IPS-18a (cell line): ENCODE measurements around the gene KREMEN2.
A peak's percentile ranks its signal among the peaks of the same experiment; 100 is the strongest.
"Not testable (repeated sequence)": the region's sequence is repeated elsewhere in the genome, so short reads cannot be mapped to it uniquely, and the experiment has no call there.

Source experiments
- H3K27ac ChIP-seq: one replicate; pipeline ENCODE4 v1.5.1; 2013; ENCODE audit warnings: low read length
- H3K27me3 ChIP-seq: one replicate; pipeline ENCODE4 v1.6.1; 2013; ENCODE audit warnings: mild to moderate bottlenecking, low read length; ENCODE audit not compliant: control insufficient read depth, insufficient read depth
- H3K36me3 ChIP-seq: one replicate; pipeline ENCODE4 v1.6.1; 2013; ENCODE audit warnings: low read depth, low read length; ENCODE audit not compliant: control insufficient read depth
- H3K4me1 ChIP-seq: one replicate; pipeline ENCODE4 v1.6.1; 2013; ENCODE audit warnings: low read depth, low read length; ENCODE audit not compliant: control insufficient read depth
- H3K4me3 ChIP-seq: one replicate; pipeline ENCODE4 v1.5.1; 2013; ENCODE audit warnings: low read length
- H3K9ac ChIP-seq: one replicate; pipeline ENCODE4 v1.6.1; 2013; ENCODE audit warnings: mild to moderate bottlenecking, low read length, moderate library complexity
- H3K9me3 ChIP-seq: one replicate; pipeline ENCODE4 v1.6.1; 2013; ENCODE audit warnings: low read depth, low read length; ENCODE audit not compliant: control insufficient read depth

KREMEN2 gene, protein sequence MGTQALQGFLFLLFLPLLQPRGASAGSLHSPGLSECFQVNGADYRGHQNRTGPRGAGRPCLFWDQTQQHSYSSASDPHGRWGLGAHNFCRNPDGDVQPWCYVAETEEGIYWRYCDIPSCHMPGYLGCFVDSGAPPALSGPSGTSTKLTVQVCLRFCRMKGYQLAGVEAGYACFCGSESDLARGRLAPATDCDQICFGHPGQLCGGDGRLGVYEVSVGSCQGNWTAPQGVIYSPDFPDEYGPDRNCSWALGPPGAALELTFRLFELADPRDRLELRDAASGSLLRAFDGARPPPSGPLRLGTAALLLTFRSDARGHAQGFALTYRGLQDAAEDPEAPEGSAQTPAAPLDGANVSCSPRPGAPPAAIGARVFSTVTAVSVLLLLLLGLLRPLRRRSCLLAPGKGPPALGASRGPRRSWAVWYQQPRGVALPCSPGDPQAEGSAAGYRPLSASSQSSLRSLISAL

DNA sequence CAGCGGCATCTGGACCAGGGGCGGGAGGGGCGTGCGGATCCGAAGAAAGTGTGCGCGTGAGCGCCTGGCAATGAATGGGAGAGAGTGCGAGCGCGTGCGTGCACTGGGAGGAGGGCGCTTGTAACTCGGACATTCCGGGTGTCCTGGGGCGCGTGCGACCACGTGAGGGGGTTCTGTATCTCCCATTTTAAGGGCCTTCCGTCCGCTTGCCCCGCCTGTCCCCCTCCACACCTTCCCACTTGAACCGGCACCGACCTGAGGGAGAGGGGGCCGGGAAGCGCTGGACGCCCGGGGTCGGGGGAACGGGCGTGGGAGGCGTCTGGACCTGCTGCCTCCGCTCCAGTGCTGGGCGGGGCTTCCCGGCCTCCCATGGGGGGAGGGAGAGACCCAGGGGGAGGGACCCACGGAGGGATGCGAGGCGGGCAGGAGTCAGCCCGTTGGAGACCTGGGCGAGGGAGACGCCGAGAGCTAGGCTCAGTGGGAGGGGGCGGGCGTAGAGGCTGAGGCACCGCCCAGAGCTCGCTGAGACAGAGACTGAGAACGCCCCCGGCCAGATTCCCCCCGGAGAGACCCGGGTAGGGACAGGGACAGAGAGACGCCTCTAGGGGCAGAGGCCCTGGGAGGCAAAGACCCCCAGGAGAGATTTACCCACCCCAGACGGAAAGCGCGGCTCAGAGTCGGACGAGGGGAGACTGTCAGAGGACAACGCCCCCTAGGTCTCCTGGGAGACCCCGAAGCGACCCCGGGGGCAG lies at the start of gene KREMEN2:
Gene KREMEN2 (plus strand): TSS at position 553 of the 752 bp plus-strand sequence. CDS start 246 bp downstream, outside the sequence.
- Histone ChIP-seq H3K9ac (peak within 1 kb of the TSS; percentile 54), H3K4me3 (peak within 1 kb of the TSS; percentile 75), H3K36me3 (no peaks in the 10 kb centered on the region), H3K9me3 (no peaks in the 10 kb centered on the region), H3K27me3 (peaks cover 52% of the 10 kb centered on the region), H3K4me1 (peaks cover 17% of the 10 kb centered on the region), H3K27ac (peak within 1 kb of the TSS; percentile 24)

DNA sequence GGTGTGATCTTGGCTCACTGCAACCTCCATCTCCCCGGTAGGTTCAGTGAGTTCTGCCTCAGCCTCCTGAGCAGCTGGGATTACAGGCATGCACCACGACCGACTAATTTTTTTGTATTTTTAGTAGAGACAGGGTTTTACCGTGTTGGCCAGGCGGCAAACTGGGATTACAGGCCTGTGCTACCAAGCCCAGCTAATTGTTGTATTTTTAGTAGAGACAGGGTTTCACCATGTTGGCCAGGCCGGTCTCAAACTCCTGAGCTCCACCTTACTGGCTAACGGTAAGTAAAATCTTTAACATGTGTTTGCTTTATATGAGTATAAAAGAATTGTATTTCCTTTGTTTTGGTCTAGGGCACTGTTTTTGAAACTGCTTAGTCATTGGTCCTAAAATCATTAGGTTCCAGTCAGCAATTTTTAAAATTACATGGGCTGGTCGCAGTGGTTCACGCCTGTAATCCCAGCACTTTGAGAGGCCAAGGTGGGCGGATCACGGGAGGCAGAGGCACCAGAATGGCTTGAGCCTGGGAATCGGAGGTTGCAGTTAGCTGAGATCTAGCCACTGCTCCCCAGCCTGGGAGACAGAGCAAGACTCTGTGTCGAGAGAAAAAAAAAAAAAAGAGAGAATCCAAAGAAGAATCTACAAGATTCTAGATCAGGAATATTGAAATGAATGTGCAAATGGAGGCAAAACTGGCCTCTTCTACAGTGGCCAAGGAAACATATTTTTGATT lies 48.7 kb upstream of the KREMEN2 start:
- H3K9me3 ChIP-seq = no peaks in the 10 kb centered on the region
- peaks cover 13% of the 10 kb centered on the region for H3K27me3 ChIP-seq
- H3K27ac ChIP-seq = no peak overlapping the region
- no peak overlapping the region for H3K4me3 ChIP-seq
- H3K4me1 ChIP-seq = peaks cover 6% of the 10 kb centered on the region
- H3K9ac ChIP-seq = no peak overlapping the region
- H3K36me3 ChIP-seq = no peaks in the 10 kb centered on the region

DNA sequence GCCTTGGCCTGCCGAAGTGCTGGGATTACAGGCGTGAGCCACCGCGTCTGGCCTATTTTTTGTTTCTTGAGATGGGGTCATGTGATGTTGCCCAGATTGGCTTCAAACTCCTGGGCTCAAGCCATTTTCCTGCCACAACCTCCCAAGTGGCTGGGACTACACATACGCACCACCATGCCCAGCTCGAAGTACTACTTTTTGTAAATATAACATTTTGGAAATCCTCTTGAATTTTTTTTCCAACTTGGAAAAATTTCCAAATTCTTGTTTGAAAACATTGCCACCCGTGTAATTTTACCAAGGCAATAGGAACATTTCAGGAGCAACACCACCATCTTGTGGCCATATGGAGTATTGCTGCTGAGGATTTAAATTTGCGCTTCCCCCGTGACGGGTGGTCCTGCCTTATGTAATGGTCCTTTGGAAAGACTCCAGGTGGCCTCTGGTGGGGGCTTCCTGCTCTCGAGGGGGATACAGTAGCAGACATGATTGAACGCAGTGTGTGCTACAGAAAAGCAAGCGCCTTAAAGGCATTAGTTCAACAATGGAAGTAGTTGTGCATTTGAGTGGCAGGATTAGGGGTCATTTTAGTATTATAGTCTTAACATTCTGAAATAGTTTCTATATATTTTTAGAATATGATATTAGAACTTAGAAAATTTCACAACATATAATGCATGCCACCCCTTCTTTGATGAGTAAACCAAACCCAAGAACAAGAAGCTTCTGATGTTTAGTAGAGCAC lies 44.4 kb upstream of the KREMEN2 start:
- Histone ChIP-seq H3K27ac (no peak overlapping the region), H3K36me3 (peaks cover 5% of the 10 kb centered on the region)

DNA sequence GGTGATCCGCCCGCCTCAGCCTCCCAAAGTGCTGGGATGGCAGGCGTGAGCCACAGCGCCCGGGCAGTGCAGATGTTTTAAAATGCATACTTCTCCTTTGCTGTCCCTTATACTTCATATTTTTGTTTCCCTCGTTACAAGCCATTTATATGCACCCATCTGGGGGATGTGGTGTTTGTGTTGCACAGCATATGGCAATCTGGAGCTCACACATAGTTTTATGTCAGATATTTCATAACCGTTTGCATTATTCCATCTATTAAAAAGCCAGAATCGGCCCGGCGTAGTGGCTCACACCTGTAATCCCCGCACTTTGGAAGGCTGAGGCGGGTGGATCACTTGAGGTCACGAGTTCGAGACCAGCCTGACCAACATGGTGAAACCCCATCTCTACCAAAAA lies 40.6 kb upstream of the KREMEN2 start:
- H3K4me1 ChIP-seq = peaks cover 12% of the 10 kb centered on the region
- peaks cover 12% of the 10 kb centered on the region for H3K27me3 ChIP-seq
- H3K9ac ChIP-seq = no peak overlapping the region
- no peak overlapping the region for H3K4me3 ChIP-seq
- peaks cover 5% of the 10 kb centered on the region for H3K36me3 ChIP-seq
- H3K27ac ChIP-seq = no peak overlapping the region
- no peaks in the 10 kb centered on the region for H3K9me3 ChIP-seq

More for the DNA sequence above, 44.4 kb upstream of the KREMEN2 start:
- Histone ChIP-seq H3K27me3 (no peaks in the 10 kb centered on the region), H3K9ac (no peak overlapping the region), H3K9me3 (no peaks in the 10 kb centered on the region), H3K4me3 (no peak overlapping the region), H3K4me1 (no peaks in the 10 kb centered on the region)

DNA sequence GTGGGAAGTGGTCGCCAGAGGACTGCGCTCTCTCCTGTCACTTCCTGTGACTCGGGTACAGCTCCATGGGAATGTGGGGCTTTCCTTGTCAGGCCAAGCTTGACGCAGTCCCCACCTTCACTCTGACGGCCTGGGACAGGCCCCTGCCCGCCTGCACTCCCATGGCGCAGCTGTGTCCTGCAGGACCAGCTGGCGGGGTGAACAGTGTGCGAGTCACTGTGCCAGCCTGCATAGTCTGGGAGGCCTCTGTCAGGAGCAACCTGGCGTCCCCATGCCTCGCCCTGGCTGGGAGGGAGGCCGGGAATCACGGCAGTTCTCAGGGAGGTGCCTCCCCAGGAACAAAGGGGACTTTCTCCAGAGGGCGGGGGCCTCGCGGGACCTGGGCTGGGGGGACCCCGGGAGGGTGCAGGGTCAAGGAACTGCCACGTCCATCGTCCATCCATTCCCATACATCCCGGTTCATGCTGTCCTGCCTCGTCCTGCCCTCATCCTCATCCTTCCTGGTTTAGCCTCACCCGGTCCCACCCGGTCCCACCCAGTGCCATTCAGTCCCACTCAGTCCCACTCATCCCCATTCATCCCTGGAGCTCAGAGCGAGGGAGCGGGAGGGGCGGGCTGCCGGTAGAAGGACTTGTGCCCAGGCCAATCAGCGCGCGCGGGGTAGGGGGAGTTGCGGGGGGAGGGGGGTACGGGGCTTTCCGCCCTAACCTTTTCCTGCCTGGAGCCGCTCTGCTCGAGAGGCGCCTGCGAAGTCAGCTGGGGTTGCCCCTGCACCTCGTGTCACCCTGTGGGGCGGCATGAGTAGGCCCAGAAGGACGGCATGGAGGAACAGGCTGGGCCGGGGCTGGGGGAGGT lies 38.9 kb upstream of the KREMEN2 start:
- Histone ChIP-seq H3K9ac (peak overlapping the region; percentile 36), H3K4me3 (peak overlapping the region; percentile 44), H3K9me3 (no peaks in the 10 kb centered on the region), H3K27me3 (peaks cover 12% of the 10 kb centered on the region), H3K27ac (no peak overlapping the region), H3K36me3 (peaks cover 5% of the 10 kb centered on the region), H3K4me1 (peaks cover 16% of the 10 kb centered on the region)

DNA sequence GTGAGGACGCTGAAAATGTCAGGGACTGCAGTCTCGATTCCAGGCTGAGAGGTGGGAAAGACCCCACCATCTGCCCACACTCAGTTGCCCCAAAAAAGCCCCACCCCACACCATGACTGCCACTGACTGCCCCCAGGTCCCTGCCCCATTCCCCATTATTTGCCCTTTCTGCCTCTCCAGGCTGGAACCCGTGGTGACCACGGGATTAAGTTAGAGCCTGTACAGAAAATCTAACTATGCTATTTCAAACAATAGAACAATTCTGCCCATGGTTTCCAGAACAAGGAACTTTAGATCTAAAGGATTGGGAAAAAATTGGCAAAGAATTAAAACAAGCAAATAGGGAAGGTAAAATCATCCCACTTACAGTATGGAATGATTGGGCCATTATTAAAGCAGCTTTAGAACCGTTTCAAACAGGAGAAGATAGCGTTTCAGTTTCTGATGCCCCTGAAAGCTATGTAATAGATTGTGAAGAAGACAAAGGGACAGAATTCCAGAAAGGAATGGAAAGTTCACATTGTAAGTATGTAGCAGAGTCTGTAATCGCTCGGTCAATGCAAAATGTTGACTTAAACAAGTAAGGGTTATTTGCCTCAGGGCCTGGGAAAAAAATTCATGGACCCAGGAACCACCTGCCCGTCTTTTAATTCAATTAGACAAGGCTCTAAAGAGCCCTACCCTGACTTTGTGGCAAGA lies 38.0 kb upstream of the KREMEN2 start:
- Histone ChIP-seq H3K27me3 (peaks cover 12% of the 10 kb centered on the region), H3K4me3 (peak overlapping the region; percentile 44), H3K9me3 (no peaks in the 10 kb centered on the region), H3K27ac (no peak overlapping the region), H3K36me3 (peaks cover 5% of the 10 kb centered on the region), H3K9ac (peak overlapping the region; percentile 36), H3K4me1 (peaks cover 16% of the 10 kb centered on the region)

DNA sequence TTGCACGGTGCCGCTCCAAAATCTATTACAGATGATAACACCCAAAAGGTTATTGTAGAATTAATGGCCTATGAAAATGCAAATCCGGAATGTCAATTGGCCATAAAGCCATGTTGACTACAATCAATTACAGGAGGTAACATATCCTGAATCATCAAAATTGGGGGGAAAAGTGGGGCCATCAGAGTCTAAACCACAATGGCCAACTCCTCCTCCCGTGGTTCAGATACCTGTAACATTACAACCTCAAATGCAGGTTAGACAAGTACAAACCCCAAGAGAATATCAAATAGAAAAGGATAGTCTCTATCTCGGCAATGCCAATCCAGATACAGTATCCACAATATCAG lies 37.5 kb upstream of the KREMEN2 start:
- H3K4me1 ChIP-seq = peaks cover 16% of the 10 kb centered on the region
- no peak overlapping the region for H3K27ac ChIP-seq
- no peak overlapping the region for H3K9ac ChIP-seq
- peaks cover 5% of the 10 kb centered on the region for H3K36me3 ChIP-seq
- H3K9me3 ChIP-seq = no peaks in the 10 kb centered on the region
- peaks cover 12% of the 10 kb centered on the region for H3K27me3 ChIP-seq
- peak overlapping the region; percentile 28 for H3K4me3 ChIP-seq

DNA sequence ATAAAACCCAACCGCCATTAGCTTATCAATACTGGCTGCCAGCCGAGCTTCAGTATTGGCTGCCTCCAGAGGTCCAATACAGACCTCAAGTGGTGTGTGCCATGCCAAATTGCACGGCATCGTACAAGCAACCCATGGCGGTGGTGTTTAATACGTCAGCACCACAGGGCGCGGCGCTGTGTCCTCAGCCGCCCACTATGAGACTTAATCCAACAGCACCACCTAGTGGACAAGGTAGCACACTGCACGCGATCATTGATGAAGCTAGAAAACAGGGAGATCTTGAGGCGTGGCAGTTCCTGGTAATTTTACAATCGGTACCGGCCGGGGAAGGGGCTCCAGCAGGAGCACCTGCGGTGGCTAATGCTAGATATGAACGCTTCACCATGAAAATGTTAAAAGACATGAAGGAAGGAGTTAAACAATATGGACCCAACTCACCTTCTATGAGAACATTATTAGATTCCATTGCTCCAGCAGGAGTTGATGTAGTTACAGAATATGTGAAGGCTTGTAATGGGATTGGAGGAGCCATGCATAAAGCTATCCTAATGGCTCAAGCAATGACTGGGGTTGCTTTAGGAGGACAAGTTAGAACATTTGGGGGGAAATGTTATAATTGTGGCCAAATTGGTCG lies 36.9 kb upstream of the KREMEN2 start:
- Histone ChIP-seq H3K4me3 (peak overlapping the region; percentile 28), H3K4me1 (peaks cover 16% of the 10 kb centered on the region), H3K36me3 (peaks cover 3% of the 10 kb centered on the region), H3K27me3 (peaks cover 12% of the 10 kb centered on the region), H3K9me3 (no peaks in the 10 kb centered on the region), H3K9ac (no peak overlapping the region), H3K27ac (no peak overlapping the region)

DNA sequence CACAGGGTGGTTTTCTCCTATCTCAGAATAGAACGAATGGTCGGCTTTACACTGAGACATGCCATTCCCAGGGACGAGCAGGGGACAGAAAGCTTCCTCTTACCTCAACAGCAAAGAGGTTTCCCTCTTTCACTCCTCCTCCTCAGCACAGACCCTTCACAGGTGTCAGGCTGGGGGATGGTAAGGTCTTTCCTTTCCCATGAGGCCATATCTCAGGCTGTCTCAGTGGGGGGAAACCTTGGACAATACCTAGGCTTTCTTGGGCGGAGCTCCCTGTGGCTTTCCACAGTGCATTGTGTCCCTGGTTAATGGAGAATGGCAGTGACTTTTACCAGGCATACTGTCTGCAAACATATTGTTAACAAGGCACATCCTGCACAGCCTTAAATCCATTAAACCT lies 35.9 kb upstream of the KREMEN2 start:
- not testable (repeated sequence) for H3K27ac ChIP-seq, H3K4me3 ChIP-seq, H3K36me3 ChIP-seq, H3K9me3 ChIP-seq, H3K9ac ChIP-seq
- H3K4me1 ChIP-seq = peaks cover 16% of the 10 kb centered on the region
- H3K27me3 ChIP-seq = peaks cover 12% of the 10 kb centered on the region
